SHP77 treated with DMSO at 0.1 percent for 48 hours (cell line): ENCODE data around the gene ARHGAP30.
"Not testable (repeated sequence)": the region's sequence is repeated elsewhere in the genome, so short reads cannot be mapped to it uniquely, and the experiment has no call there.

Experiments
- DNase-seq: peaks from one replicate; lab custom pipeline; 2025; lab: John Stamatoyannopoulos, UW

Gene ARHGAP30, protein sequence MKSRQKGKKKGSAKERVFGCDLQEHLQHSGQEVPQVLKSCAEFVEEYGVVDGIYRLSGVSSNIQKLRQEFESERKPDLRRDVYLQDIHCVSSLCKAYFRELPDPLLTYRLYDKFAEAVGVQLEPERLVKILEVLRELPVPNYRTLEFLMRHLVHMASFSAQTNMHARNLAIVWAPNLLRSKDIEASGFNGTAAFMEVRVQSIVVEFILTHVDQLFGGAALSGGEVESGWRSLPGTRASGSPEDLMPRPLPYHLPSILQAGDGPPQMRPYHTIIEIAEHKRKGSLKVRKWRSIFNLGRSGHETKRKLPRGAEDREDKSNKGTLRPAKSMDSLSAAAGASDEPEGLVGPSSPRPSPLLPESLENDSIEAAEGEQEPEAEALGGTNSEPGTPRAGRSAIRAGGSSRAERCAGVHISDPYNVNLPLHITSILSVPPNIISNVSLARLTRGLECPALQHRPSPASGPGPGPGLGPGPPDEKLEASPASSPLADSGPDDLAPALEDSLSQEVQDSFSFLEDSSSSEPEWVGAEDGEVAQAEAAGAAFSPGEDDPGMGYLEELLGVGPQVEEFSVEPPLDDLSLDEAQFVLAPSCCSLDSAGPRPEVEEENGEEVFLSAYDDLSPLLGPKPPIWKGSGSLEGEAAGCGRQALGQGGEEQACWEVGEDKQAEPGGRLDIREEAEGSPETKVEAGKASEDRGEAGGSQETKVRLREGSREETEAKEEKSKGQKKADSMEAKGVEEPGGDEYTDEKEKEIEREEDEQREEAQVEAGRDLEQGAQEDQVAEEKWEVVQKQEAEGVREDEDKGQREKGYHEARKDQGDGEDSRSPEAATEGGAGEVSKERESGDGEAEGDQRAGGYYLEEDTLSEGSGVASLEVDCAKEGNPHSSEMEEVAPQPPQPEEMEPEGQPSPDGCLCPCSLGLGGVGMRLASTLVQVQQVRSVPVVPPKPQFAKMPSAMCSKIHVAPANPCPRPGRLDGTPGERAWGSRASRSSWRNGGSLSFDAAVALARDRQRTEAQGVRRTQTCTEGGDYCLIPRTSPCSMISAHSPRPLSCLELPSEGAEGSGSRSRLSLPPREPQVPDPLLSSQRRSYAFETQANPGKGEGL

DNA sequence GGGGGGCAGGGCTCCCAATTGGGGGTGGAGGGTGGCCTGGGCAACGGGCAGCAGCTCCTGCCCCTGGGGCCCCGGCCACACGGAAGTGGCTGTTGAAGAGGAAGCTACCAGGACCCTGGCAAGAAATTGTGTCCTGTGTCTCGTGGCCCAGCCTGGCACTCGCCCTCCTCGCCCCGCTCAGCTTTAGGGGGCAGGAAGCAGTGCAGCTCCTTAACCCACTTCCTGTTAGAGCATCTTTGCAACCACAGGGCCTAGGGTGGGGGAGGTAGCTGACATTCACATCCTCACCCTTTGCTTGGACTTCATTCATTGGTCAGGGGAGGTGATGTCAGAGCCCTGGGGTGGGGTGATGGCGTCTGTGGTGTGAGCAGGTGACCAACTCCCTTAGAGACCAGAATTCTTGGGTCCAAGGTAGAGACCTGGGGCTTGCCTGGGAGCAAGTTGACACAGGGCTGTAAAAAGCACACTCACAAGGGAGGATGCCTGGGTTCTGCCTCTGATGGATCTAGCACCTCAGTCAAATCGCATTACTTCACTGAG lies at the start of gene ARHGAP30:
Gene ARHGAP30, minus strand, starts transcription at position 161 of the 540 bp plus-strand sequence. CDS start 267 bp downstream, outside the sequence.
- no peak for DNase-seq

DNA sequence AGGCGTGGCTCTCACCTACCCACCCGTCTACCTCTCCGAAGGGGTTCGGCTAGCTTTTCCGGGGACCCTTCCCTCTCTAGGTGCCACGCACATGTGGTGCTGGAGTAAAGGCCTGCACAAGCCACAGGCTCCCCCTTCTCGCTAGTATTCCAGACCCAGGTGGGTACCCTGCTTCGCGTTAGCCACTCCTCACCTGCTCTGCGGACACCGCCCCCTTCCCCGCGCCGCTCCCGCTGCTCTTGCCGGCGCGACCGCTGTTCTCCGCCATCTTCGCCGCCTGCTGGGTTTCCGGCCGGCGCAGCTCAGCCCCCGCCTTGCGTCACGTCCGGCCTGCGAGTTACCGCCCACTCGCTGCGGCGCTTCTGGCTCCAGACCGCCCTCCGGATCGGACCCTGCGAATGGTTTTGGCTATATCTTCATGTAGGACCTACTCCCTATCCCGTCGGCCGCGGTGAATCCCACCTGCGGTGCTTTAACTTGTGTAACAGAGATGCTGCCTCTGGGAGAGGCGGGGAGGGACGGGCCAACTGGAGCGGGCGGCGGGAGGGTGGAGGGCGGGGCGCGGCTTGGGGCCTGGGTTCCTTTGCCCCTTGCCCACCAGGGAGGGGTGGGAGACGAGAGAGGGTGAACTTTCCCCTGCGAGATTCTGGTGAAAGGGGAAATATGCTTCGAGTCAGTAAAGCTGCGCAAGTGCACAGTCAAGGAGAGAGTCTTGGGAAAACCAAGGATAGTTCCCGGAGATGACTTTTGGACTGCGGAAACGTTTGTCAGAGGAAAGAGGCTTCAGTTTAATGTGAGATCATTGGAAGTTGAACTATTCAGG lies 48.3 kb upstream of the ARHGAP30 start, which contains the start of the genes NIT1 and PFDN2:
Gene NIT1, plus strand, starts transcription at position 347 of the 823 bp plus-strand sequence. Its CDS starts 72 bp downstream, at position 419.
Gene PFDN2, minus strand, starts transcription at position 279 of the 823 bp plus-strand sequence. Its CDS starts 11 bp downstream, at position 268.
- peak; percentile 67 for DNase-seq

DNA sequence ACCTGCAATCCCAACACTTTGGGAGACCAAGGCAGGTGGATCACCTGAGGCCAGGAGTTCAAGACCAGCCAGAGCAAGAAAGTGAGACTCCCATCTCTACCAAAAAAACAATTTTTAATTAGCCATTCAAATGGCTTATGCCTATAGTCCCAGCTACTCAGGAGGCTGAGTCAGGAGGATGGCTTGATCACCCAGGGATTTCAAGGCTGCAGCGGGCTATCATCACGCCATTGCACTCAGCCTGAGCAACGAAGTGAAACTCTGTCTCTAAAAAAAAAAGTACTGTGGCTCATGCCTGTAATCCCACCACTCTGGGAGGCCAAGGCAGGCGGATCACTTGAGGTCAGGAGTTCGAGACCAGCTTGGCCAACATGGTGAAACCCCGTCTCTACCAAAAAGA lies 46.3 kb upstream of the ARHGAP30 start:
- not testable (repeated sequence) for DNase-seq

DNA sequence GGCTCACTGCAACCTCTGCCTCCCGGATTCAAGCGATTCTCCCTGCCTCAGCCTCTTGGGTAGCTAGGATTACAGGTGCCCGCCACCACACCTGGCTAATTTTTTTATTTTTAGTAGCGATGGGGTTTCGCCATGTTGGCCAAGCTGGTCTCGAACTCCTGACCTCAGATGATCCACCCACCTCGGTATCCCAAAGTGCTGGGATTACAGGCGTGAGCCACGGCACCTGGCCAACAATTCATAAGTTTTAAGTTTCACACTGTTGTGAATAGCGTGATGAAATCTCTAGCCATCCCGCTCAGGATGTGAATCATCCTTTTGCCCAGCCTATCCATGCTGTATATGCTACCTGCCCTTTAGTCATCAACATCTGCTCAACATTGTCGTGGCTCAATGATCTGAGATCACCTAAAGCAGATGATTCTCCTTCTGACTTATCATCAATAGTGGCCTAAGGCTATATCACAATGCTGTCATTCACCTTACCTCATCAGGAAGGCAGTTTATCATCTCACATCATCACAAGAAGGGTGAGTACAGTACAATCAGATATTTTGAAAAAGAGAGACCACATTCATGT lies 45.5 kb upstream of the ARHGAP30 start:
- DNase-seq = no peak

DNA sequence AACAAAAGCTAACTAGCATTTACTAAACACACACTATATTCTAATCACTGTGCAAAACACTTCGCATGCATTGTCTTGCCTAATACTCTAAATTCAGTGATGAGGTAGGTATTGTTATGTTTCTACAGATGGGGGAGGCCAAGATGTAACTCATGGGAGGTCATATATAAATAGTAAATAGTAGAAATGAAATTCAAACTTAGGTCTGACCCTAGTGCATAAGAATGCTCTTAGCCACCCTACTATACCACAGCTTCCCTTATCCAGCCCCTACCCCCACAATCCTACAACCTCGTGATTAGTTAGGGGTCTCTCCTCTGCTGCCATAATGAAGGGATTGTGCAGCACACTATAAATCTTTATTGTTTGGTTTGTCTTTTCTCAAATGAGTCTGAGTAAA lies 44.9 kb upstream of the ARHGAP30 start:
- DNase-seq = no peak

DNA sequence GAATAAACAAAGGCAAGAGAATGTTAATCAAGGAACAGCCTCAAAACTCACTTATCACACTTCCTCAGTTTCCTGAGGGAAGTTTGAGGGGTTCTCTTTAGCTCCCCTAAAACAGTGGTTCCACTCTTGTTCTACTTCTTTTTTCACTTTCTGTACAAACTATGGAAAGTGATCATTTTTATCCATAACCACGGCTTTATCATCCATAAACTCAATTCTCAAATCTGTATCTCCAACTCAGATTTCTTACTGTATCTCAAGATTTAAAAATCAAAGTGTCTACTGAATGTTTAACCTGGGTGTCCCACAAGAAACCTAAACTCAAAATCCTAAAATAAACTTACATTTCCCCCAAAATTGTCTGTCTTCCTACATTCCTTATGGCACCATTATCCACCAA lies 44.2 kb upstream of the ARHGAP30 start:
- DNase-seq = no peak

DNA sequence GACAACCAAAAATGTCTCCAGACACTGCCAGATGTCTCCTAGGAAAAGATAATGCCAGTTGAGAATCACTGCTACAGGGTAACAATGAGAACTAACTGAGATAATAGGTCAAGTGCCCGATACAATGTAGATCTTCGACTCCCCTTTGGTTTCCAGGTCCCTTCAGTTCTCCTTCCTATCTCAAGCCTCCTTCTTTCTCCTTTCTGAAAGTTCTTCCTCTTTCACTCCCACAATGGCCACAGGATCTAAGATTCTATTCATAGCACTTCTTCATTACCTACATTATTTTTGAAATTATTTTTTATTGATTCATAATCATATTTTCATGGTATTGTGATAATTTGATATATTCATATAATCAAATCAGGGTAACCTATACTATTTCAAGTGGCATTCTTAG lies 41.8 kb upstream of the ARHGAP30 start:
- no peak for DNase-seq

DNA sequence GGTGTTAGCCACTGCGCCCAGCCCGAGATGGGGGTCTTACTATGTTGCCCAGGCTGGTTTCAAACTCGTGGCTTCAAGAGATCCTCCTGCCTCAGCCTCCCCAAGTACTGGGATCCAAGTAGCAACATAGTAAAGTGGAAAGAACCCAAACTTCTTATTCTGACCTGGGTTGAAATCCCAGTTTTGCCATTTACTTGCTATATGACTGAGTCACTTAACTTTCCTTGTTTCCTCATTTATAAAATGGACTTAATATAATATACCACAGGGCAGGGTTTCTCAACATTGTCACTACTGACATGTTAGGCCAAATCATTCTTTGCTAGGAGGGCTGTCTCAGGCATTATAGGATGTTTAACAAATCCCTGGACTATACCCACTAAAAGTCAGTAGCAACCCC lies 41.4 kb upstream of the ARHGAP30 start:
- no peak for DNase-seq

DNA sequence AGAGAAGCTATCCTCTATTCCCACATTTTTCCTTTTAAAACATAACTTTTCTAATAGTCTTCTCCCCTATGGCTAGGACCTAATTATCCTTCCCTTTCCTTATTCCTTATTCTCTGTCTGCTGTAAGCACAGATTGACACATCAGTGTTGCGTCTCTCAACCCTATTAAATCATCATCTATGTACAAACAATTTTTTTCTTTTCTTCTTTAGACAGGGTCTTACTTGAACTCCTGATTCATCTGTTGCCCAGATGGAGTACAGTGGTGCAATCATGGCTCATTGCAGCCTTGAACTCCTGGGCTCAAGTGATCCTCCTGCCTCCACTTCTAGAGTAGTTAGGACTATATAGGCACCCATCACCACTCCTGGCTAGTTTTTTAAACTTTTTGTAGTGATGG lies 36.7 kb upstream of the ARHGAP30 start:
- DNase-seq = no peak

DNA sequence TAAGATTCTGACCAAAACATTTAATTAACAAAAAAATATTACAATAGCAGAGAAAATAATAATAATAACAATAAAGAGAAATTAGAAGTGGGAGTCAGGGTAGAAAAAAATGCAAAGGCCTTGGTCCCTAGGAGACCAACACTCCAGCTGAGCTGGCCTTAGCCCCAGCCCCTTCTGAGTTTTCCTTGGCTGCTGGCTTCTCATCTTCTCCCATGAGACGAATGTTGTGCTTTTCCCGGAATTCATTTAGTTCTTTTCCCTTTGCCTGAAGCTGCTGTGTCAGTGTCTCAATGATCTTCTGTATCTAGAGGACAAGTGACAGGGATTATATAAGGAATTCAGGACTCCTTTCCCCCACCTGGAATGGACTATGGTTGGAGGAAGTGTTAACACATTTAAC lies 30.9 kb upstream of the ARHGAP30 start:
- DNase-seq = no peak

DNA sequence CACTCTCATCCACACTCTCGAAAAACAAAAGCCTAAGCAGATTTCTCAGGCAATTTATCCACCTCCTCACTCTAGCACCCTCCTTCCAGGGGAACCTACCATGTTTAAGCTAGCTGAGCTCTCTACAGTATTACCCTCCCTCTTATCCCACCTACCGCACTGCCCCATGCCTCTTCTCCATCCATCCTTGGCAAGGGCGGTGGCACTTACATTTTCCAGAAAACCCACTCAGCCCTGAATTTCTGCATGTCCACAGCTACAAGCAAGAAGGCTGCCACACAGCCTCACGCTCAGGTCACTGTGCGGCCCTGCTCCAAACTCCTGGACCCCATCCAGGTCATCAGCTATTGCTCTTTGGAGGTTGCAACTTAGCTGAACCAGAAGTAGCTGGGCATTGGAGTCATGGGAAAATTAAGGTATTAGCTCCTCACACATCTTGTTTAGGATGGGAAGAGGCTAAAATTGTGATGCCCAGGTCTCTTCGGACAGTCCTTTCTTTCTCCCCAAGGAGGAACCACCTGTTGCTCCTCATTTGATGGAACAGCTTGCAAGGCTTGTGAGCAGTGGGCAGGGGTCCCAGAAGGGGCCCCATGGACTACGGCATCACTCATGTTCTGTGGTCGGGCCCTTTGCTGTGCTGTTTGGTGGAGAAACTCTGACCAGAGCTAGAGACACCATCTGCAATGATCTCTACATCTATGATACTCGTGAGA lies 29.6 kb upstream of the ARHGAP30 start:
- no peak for DNase-seq

DNA sequence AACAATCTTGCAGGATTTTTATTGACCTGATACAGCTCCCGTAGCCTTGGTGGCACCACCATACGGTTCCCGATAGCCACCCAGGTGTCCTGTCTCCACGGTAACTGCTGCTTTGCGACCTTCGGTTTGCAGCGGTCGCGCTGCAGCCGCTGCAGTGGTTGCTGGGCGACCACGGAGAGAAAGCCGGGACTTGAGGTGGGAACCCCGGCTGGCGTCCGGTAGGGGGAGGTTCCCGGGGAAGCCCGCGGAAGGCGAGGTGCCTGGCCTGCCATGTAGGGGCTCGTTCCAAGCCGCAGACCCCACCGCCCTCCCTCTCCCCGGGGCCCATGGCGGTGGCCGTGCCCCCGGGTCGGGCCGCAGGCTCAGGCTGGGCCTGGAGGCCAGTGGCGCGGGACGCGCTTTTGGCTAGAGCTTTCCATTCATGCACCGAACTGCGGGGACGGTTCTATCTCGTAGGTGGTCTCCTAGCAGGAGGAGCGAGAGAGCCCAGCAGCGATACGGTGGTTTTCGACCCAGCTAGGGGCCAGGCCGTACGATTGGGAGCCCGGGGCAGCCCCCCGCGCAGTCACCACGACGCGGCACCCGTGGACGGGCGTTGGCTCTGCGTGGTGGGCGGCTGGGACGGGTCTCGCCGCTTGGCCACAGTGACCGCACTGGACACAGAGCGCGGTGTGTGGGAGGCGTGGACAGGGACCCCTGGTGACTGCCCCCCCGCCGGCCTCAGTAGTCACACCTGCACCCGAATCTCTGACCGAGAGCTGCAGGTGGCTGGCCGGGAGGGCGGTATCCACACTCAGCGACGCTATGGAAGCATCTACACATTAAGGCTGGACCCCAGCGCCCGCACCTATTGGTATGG lies 28.7 kb upstream of the ARHGAP30 start, which contains the start of gene KLHDC9:
Gene KLHDC9, plus strand, starts transcription at position 152 of the 859 bp plus-strand sequence. Its CDS starts 175 bp downstream, at position 327.
- DNase-seq = peak; percentile 88

DNA sequence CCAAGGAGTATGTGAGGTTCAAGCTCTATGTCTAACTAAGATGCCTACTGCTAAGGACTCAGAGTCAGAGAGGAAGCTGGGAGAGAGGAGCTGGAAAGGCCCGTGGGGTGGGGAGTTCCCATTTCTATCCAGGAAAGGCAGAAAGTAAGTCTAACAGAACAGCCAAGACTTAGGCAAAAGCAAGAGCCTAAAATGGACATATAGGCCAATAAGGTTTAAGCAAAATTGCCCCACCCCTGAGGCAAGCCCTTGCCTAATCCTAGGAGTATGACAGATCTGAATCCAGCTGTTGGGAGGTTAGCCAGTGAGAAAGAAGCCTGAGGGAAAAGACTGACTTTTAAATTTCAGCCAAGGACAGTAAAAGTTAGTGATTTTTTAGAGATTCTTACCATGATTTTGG lies 26.8 kb upstream of the ARHGAP30 start:
- DNase-seq = no peak

DNA sequence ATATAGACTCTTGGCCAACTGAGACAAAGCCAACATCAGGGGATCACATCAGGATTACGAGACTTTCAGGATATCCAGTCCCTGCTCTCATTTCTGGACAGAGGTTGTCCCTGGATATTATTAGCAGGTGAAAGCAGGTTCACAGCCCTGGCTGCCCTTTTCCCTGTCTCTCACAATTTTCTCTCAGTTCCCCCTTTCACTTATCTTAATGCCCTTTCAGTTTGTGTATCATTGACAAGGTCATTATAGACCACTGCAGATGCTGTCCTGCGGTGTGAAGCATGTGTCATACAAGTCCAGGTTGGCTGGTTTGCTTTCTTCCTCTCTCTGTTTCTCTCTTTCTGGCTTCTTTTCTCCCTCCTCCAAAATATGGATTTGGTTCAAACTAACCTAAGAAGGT lies 26.3 kb upstream of the ARHGAP30 start:
- no peak for DNase-seq

DNA sequence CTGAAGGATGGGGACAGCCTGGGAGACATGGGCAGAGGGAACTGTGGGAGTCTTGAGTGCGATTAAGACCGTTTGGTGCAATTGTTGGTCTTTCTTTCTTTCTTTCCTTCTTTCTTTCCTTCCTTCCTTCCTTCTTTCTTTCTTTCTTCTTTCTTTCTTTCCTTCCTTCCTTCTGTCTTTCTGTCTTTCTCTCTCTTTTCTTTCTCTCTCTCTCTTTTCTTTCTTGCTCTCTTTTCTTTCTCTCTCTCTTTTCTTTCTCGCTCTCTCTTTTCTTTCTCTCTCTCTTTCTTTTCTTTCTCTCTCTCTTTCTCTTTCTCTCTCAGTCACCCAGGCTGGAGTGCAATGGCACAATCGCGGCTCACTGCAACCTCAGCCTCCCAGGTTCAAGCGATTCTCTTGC lies 25.5 kb upstream of the ARHGAP30 start:
- no peak for DNase-seq

DNA sequence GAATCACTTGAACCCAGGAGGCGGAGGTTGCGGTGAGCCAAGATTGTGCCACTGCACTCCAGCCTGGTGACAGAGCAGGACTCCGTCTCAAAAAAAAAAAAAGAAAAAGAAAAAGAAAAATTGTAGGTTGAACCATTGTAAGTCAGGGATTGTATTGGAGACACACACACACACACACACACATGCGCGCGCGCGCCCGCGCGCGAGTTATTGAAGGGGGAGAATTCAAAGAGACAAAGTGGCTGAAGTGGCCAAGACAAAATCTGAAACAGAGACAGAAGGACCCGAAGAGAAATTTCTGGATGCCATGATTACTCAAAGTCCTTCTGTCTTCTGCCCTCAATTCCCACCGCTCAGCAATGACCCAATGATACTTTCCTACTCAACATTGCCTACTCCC lies 24.8 kb upstream of the ARHGAP30 start:
- DNase-seq = no peak

DNA sequence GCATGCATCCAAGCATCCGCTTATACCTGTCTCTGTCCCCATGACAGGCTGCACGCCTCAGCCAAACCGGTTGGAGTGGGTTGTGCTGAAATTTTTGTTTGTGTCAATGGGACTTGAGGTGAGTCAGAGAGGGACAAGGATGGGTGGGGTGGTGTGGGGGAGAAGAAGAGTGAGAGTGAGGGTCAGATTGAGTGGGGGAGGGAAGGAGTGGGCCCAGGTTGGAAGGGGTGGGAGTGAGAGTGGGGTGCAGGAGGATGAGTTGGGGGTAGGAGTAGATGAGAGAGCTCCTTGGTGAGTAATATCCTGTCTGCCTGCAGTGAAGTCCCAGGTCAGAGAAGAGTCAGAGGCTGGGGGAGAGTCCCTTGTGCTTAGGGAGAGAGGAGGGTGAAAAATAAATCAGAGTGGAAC lies 22.9 kb upstream of the ARHGAP30 start:
- no peak for DNase-seq

DNA sequence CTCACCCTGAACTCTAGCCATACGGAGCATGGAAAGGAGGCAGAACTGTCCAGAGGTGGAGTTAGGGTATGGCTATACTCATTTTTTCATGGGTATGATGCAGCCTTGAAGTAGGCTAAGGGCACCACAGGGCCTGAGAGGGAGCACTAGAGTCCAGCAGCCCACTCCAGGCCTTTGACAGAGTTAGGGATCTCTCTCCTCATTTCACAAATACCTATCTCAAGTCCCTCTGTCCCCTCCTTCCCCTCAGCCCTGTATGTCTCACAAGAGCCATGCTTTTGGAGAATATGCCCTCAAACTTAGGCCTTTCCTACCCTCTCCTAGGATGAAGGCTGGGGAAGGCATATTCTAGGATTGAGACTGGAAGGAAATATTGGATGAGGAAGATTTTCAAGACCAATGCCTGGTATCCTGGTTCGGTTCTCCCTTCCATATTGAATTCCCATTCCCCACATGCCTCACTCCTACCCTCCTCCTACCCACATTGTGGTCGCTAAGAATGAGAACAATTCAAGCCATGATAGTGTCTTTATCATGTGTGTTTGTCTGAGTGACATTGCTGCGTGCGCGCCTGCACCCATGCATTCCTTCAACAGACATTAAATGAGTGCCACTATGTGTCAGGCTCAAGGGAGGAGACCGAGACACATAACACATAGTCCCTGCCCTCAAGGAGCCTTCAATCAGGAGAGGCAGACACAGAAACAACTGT lies 22.3 kb upstream of the ARHGAP30 start:
- no peak for DNase-seq
